SH-SY5Y (cell line): ENCODE results near the gene SRF.

ENCODE experiments used
- GATA2 ChIP-seq: IDR thresholded peaks from 2 replicates; pipeline ENCODE4 v1.6.1; 2011; ENCODE audit warnings: mild to moderate bottlenecking, low read depth, low read length
- GATA3 ChIP-seq: IDR thresholded peaks from 2 replicates; pipeline ENCODE4 v1.6.1; 2011; ENCODE audit warnings: low read depth, mild to moderate bottlenecking, low read length, moderate library complexity

Gene SRF

DNA sequence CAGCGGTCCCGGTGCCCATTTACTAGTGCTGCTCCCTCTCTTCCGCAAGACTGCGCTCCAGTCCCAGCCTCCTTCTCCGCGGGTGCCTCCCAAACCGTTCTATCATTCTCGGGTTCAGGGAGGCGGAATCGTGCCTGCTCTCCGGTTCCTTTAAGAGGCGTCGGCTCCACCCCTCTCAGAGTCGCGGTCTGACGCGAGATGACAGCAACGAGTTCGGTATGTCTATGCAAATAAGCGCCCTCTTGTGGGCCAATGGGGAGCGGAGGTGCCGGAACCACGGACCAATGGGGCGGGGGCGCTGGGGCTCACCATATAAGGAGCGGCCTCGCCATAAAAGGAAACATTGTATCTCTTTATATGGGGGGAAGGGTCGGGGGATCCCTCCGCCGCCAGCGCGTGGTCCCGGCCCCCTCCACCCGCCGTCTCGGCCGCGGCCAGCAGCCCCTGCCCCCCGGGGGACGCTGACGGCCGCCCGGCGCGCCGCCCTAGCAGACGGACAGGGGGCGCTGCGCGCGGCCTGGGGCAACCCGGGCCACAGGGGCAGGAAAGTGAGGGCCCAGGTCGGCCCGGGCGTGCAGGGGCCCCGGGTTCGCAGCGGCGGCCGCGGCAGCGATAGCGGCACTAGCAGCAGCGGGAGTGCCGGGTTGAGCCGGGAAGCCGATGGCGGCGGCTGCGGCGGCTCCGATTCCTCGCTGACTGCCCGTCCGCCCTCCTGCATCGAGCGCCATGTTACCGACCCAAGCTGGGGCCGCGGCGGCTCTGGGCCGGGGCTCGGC lies at the start of gene SRF:
Gene SRF, plus strand, starts transcription at position 339 of the 776 bp plus-strand sequence. Its CDS starts 388 bp downstream, at position 727.
- TF ChIP-seq GATA2: no peak
- no peak for TF ChIP-seq GATA3

DNA sequence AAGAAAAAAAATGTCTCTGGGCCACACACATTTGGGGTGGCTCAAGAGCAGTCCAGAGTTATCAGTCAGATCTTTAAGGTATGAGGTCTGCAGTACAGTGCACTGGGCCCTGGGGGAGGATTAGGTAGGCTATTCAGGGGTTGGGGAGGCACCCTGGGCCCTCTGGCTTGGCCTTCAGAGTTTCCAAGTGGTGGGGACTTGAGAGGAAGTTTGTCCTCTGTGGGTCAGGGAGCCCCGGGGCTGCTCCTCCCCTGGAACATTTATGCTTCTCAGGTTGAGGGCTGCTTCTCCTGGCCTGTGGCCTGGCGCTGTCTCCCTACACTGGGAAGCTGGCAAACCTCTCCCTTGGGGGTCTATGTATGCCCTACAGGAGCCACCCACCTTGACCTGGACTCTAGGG lies 48.9 kb upstream of the SRF start:
- TF ChIP-seq GATA2 (peak; percentile 38; the same call in 1 of the 2 replicates), GATA3 (no peak)

DNA sequence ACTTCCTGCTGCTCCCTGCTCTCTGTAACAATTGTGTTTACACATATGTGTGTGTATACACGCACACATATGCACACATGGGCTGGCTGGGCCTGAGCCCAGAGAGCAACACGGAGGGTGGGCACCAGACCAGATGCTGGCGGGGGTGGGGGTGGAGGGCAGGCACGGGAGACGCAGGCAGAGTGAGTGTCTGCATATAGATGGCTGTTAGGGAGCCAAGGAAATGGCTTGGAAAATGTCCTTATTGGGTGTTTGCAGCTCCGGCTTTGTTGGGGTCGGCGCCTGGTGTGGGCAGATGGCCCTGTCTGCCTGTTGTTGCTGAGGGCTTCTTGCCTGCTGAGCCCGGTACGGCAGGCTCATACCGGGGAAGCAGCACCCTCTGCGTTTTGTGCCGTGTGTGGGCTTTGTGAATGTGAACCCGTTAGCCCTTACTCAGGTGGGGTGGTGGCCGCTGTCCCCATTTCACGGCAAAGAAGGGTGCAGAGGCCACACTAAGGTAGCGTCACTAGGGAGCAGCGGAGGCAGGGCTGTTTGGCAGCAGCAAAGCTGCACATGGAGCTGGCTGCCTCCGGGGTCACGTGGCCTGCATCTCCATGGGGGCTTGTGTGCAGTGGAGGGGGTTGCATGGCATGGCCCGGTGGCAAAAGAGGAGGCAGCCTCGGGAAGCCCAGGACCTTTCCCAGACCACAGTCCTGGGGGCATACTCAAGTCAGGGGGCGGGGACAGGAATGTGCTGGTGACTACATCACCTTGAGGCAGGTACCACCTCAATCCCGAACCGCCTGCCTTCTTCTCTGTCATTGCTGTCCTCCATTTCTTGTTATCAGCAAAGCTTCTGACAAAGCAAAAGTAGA lies 47.4 kb upstream of the SRF start:
- no peak for TF ChIP-seq GATA2
- no peak for TF ChIP-seq GATA3

DNA sequence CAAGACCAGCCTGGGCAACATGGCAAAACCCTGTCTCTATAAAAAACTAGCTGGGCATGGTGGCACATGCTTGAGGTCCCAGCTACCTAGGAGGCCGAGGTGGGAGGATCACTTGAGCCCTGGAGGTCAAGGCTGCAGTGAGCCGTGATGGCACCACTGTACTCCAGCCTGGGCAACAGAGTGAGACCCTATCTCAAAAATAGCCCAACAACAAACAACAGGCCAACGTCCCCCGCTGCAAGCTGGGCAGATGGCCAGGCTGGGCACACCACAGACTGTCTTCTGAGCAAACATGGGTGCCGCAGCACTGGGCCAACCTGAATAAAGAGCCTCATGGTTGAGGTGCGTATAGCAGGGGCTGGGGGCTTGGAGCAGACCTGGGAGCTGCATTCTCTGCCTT lies 46.6 kb upstream of the SRF start:
- TF ChIP-seq GATA3 (no peak), GATA2 (no peak)

DNA sequence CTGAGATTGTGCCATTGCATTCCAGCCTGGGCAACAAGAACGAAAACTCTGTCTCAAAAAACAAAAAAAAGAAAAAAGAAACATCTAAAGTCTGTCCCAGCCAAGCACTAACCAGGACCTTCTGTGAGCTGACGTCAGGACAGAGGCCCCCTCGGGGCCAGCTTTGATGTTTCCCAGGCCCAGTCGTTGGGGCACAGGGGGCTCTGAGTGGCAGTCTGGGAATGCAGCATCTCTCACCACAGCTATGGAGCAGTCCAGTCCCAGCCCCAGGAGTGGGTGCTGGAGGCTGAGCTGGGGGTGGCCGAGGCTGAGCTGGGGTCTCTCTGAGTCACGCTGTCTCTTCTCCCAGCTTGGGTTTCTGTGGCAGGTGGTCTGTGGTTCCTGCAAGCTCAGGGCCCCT lies 46.0 kb upstream of the SRF start:
- TF ChIP-seq GATA2 (no peak), GATA3 (no peak)

DNA sequence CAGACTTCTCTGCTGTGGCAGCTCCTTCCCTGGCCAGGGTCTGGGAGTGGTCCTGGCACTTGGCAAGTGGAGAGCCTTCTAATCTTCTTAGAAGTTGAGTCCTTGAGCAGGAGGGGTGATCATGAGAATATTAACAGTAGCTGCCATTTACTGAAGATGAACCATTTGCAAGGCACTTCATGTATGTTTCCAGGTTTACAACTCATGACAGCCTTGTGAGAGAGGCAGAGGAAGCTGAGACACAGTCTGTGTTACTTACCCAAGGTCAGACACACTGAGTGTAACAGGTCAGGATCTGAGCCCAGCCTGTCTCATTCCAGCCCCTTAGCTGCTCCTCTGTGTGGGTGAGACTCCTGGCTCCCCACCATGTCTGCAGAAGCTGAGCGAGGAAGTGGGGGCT lies 45.5 kb upstream of the SRF start:
- TF ChIP-seq GATA3 (no peak), GATA2 (no peak)

DNA sequence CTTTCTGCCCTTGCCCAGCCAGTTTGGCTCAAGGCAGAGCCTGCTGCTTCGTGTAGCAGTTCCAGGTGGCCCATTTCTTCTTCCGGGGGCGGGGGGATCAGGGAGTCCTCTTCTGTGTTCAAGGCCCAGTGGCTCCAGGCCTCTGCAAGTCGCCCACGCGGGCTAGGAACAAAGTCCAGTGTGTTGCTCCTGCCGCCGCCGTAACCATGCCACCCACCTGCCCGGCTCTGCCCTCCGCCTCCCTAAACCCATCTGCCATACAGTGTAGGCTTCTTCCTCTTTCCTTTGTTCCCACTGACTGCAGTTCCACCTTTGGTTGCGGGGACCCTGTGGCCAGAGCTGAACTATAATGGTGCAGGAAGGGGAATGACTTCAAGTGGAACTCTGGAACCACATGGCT lies 43.9 kb upstream of the SRF start:
- TF ChIP-seq GATA2: no peak
- no peak for TF ChIP-seq GATA3

DNA sequence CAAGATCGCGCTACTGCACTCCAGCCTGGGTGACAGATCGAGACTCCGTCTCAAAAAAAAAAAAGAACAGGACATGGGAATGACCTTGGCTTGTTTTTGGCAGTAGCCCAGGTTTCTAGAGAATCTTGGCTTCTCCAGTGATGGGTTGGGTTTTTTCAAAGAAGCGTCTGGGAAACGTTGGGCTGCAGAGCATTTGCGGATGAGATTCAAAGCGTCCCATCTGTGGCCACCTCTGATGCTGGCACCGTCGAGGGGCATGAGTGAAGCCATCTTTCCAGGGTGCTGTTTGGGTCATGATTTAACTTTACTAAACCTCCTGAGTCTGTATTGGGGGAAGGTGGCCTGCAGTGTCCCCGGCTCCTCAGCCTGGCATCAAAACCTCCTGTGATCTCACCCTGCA lies 43.2 kb upstream of the SRF start:
- TF ChIP-seq GATA3 (no peak), GATA2 (no peak)

DNA sequence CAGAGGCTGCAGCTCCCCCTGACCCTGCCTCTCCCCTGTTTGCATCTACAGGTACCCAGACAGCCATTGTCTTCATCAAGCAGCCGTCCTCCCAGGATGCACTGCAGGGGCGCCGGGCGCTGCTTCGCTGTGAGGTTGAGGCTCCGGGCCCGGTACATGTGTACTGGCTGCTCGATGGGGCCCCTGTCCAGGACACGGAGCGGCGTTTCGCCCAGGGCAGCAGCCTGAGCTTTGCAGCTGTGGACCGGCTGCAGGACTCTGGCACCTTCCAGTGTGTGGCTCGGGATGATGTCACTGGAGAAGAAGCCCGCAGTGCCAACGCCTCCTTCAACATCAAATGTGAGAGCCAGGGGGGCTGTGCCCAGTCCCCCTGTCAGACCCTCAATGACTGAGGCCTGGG lies 42.1 kb upstream of the SRF start:
- no peak for TF ChIP-seq GATA2
- no peak for TF ChIP-seq GATA3

DNA sequence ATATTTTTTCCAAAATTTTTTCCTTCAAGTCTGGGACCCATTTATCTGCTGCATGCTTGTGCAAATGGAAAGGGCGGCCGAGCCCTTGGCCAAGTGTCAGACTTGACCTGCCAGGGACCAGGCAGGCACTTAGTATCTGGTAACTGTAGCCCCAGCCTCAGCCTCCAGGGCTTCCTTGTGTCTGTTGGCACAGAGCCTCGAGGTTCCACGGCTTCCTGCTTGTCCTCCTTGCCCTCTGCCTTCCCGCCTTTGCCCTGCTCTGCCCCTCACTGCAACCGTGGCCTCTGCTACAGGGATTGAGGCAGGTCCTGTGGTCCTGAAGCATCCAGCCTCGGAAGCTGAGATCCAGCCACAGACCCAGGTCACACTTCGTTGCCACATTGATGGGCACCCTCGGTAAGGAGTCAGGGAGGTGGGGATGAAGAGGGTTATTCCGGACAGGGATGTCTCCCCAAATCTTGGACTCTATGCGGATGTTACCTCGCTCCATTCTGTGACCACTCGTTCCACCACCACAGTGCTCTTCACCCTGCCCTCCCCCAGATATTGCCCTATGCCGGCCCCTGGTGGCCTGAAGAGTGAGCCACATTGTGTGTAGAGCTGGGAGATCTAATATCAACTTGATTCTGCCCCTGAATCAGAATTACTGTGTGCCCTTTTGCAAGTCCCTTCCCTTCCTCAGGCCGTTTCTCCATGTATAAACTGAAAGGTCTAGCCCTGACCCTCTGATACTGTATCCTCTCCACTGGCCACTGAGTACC lies 41.5 kb upstream of the SRF start:
- TF ChIP-seq GATA2 (no peak), GATA3 (no peak)

DNA sequence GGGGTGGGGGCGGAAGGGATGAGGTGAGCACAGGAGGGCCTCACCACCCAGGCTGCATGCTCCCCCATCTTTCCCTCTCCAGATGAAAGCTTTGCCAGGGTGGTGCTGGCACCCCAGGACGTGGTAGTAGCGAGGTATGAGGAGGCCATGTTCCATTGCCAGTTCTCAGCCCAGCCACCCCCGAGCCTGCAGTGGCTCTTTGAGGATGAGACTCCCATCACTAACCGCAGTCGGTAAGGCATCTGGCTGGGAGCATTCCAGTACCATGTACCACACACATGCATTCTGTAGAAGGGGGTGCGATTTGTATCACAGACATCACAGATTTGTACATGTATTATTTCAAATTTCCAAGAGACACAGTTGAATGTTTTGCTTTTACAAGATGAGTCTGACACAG lies 40.6 kb upstream of the SRF start:
- TF ChIP-seq GATA2 (no peak), GATA3 (no peak)

DNA sequence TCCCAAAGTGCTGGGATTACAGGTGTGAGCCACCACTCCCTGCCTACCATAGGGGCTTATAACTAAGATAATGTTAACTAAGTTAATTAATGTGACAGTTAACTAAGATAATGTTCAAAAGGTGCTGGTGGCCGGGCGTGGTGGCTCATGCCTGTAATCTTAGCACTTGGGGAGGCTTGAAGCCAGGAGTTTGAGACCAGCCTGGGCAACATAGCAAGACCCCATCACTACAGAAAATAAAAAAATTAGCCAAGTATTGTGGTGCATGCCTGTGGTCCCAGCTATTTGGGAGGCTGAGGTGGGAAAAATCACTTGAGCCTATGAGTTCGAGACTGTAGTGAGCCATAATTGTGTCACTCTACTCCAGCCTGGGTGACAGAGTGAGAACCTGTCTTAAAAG lies 32.8 kb upstream of the SRF start:
- no peak for TF ChIP-seq GATA2
- no peak for TF ChIP-seq GATA3

DNA sequence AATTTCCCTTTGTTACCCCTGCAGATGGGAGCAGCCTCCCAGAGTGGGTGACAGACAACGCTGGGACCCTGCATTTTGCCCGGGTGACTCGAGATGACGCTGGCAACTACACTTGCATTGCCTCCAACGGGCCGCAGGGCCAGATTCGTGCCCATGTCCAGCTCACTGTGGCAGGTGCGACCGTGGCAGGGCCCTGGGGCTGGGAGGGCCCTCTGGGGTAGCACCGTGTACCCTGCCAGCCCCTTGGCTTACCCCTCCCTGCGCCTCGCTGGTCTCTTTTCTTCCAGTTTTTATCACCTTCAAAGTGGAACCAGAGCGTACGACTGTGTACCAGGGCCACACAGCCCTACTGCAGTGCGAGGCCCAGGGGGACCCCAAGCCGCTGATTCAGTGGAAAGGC lies 29.4 kb upstream of the SRF start:
- TF ChIP-seq GATA3: no peak
- no peak for TF ChIP-seq GATA2

DNA sequence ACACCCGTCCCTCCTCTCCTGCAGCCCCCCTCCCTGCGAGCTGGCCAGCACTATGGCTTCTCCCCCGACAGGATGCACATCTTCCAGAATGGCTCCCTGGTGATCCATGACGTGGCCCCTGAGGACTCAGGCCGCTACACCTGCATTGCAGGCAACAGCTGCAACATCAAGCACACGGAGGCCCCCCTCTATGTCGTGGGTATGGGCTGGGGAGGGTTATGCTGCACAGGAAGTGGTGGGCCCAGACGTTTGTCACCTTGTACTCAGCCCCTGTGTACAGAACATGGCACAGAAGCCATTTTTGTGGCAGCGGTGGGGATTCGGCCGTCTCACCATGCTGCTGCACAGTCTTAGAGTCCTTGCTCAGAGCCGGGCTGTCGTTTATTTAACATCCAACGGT lies 29.0 kb upstream of the SRF start:
- TF ChIP-seq GATA3 (no peak), GATA2 (no peak)
